GM18526 (cell line): ENCODE results near the gene RTN3.

Experiments used
- POLR2A ChIP-seq: IDR thresholded peaks from 3 replicates; pipeline ENCODE4 v1.6.1; 2011; ENCODE audit not compliant: insufficient read length; ENCODE audit errors: extremely low read depth

RTN3 gene

GRCh38 chr11:63769714-63770455 is 88.6 kb downstream of the RTN3 start:
- TF ChIP-seq POLR2A: no peak

- TF ChIP-seq POLR2A: no peak
These were observed 89.5 kb downstream of the RTN3 start for GRCh38 chr11:63770763-63771162.

GRCh38 chr11:63775191-63775590 is 93.9 kb downstream of the RTN3 start:
- TF ChIP-seq POLR2A: no peak

GRCh38 chr11:63779039-63779438 is 97.7 kb downstream of the RTN3 start:
- no peak for TF ChIP-seq POLR2A

GRCh38 chr11:63782749-63783148 is 101.4 kb downstream of the RTN3 start:
- no peak for TF ChIP-seq POLR2A

- TF ChIP-seq POLR2A: no peak
These were observed 102.8 kb downstream of the RTN3 start for GRCh38 chr11:63783925-63784592.

- no peak for TF ChIP-seq POLR2A
These were observed 104.5 kb downstream of the RTN3 start for GRCh38 chr11:63785823-63786222.

- TF ChIP-seq POLR2A: no peak
These were observed 110.3 kb downstream of the RTN3 start for GRCh38 chr11:63791495-63792167.

GRCh38 chr11:63793161-63793560 is 111.9 kb downstream of the RTN3 start:
- TF ChIP-seq POLR2A: no peak

GRCh38 chr11:63795066-63795465 is 113.8 kb downstream of the RTN3 start:
- no peak for TF ChIP-seq POLR2A

GRCh38 chr11:63800921-63801320 is 119.6 kb downstream of the RTN3 start:
- TF ChIP-seq POLR2A: no peak

- no peak for TF ChIP-seq POLR2A
These were observed 121.5 kb downstream of the RTN3 start for GRCh38 chr11:63802637-63803414.

GRCh38 chr11:63804259-63804658 is 123.0 kb downstream of the RTN3 start:
- TF ChIP-seq POLR2A: no peak

- TF ChIP-seq POLR2A: no peak
These were observed 124.6 kb downstream of the RTN3 start for GRCh38 chr11:63805844-63806415.
